ENCODE data around the gene DDX10. TPM values are rescaled to one million over a fixed set of nuclear protein-coding genes. Genes with fewer than 3 reads are reported as not detected.
"Not testable (repeated sequence)": the region's sequence is repeated elsewhere in the genome, so short reads cannot be mapped to it uniquely, and the experiment has no call there.

Gene DDX10
- polyA plus RNA-seq, 1 donor from 2014 or later, result 15.9 TPM

DNA sequence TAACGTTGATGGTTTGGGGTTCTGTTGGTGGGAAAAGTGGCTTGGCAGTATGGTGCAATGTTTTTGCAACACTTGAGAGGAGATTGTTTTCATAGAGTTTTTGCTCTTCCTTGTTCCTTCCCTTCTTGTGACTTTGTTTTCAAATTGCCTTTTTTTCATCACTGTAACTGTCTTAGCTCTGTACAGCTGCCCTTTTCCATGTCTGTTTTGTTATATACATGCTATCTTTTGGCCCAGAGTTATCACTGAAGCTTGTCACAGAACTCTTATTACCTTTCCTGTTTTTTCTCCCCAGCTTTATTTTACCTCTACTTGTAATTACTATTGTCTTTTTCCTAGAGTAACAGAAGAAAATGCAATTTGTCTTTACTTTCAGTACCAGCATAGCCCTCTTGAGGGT lies 154.1 kb downstream of the DDX10 start:
- Histone ChIP-seq H3K9me3 (ENCODE audit: low read length) (no peaks in the 10 kb centered on the region), H2AFZ (ENCODE audit: low read depth, low read length) (no peak overlapping the region), H3K9ac (ENCODE audit: low read length) (no peak overlapping the region), H3K9me2 (ENCODE audit: insufficient read depth, low read length) (no peaks in the 10 kb centered on the region), H3K4me3 (ENCODE audit: low read length) (no peak overlapping the region), H3F3A (ENCODE audit: insufficient read depth, low read length, poor library complexity, severe bottlenecking) (no peaks in the 10 kb centered on the region), H3K27ac (ENCODE audit: low read length) (no peak overlapping the region), H3K4me2 (ENCODE audit: low read length) (no peak overlapping the region), H3K79me2 (replicated peaks; ENCODE audit: insufficient read depth, low read length) (no peaks in the 10 kb centered on the region), H3K36me3 (ENCODE audit: insufficient read depth, low read length) (no peaks in the 10 kb centered on the region), H4K20me1 (ENCODE audit: insufficient read depth) (no peaks in the 10 kb centered on the region), H3K27me3 (ENCODE audit: insufficient read depth, low read depth, low read length) (no peaks in the 10 kb centered on the region)
- no peak for TF ChIP-seq TAF1 (IDR thresholded peaks at IDR 0.05; ENCODE audit: low read depth)

DNA sequence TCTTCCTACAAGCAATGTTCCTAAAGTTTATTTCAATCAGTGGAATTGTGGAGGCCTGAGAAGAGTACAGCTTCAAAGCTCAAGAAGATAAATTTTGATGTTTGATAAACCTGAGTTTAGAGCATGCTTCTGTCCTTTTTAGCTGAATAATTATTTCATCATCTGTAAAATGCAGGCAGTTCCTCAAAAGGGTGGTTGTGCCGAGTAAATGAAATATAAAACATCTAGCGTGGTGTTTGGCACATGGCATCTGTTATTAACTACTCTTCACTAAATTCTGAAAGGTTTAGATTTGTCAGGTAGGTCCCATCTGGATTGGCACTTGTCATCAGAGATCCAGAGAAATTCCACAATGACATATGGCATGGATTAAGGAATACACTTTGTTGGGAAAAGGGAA lies 155.1 kb downstream of the DDX10 start:
- Histone ChIP-seq H3F3A (ENCODE audit: insufficient read depth, low read length, poor library complexity, severe bottlenecking) (no peaks in the 10 kb centered on the region), H3K9ac (ENCODE audit: low read length) (no peak overlapping the region), H4K20me1 (ENCODE audit: insufficient read depth) (no peaks in the 10 kb centered on the region), H3K27ac (ENCODE audit: low read length) (no peak overlapping the region), H3K9me2 (ENCODE audit: insufficient read depth, low read length) (no peaks in the 10 kb centered on the region), H3K27me3 (ENCODE audit: insufficient read depth, low read depth, low read length) (no peaks in the 10 kb centered on the region), H3K9me3 (ENCODE audit: low read length) (no peaks in the 10 kb centered on the region), H3K79me2 (replicated peaks; ENCODE audit: insufficient read depth, low read length) (no peaks in the 10 kb centered on the region), H3K36me3 (ENCODE audit: insufficient read depth, low read length) (no peaks in the 10 kb centered on the region), H3K4me2 (ENCODE audit: low read length) (no peak overlapping the region), H3K4me3 (ENCODE audit: low read length) (no peak overlapping the region), H2AFZ (ENCODE audit: low read depth, low read length) (no peak overlapping the region)
- no peak for TF ChIP-seq EZH2 (IDR thresholded peaks at IDR 0.05; ENCODE audit: borderline replicate concordance, insufficient read depth, low read length, poor library complexity, severe bottlenecking)
- TF ChIP-seq, protein P1, sequence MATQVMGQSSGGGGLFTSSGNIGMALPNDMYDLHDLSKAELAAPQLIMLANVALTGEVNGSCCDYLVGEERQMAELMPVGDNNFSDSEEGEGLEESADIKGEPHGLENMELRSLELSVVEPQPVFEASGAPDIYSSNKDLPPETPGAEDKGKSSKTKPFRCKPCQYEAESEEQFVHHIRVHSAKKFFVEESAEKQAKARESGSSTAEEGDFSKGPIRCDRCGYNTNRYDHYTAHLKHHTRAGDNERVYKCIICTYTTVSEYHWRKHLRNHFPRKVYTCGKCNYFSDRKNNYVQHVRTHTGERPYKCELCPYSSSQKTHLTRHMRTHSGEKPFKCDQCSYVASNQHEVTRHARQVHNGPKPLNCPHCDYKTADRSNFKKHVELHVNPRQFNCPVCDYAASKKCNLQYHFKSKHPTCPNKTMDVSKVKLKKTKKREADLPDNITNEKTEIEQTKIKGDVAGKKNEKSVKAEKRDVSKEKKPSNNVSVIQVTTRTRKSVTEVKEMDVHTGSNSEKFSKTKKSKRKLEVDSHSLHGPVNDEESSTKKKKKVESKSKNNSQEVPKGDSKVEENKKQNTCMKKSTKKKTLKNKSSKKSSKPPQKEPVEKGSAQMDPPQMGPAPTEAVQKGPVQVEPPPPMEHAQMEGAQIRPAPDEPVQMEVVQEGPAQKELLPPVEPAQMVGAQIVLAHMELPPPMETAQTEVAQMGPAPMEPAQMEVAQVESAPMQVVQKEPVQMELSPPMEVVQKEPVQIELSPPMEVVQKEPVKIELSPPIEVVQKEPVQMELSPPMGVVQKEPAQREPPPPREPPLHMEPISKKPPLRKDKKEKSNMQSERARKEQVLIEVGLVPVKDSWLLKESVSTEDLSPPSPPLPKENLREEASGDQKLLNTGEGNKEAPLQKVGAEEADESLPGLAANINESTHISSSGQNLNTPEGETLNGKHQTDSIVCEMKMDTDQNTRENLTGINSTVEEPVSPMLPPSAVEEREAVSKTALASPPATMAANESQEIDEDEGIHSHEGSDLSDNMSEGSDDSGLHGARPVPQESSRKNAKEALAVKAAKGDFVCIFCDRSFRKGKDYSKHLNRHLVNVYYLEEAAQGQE (IDR thresholded peaks at IDR 0.05; ENCODE audit: borderline replicate concordance), result peak; percentile 59

DNA sequence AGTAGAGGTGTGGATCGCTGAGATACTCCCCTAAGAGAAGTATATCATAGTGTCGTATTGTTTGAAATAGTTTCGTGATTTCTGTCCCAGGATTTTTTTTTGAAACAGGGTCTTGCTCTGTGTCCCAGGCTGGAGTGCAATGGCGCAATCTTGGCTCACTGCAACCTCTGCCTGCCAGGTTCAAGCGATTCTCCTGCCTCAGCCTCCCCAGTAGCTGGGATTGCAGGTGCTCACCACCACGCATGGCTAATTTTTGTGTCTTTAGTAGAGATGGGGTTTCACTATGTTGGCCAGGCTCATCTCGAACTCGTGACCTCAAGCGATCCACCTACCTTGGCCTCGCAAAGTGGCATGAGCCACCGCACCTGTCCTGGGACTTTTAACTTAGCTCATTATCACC lies 159.1 kb downstream of the DDX10 start:
- not testable (repeated sequence) for H3K79me2 ChIP-seq (replicated peaks; ENCODE audit: insufficient read depth, low read length); H3K9me2 ChIP-seq (ENCODE audit: insufficient read depth, low read length); H3F3A ChIP-seq (ENCODE audit: insufficient read depth, low read length, poor library complexity, severe bottlenecking); H3K36me3 ChIP-seq (ENCODE audit: insufficient read depth, low read length); H3K4me3 ChIP-seq (ENCODE audit: low read length); H3K4me2 ChIP-seq (ENCODE audit: low read length); H2AFZ ChIP-seq (ENCODE audit: low read depth, low read length); H3K27ac ChIP-seq (ENCODE audit: low read length); H3K9ac ChIP-seq (ENCODE audit: low read length); H3K9me3 ChIP-seq (ENCODE audit: low read length); H4K20me1 ChIP-seq (ENCODE audit: insufficient read depth); H3K27me3 ChIP-seq (ENCODE audit: insufficient read depth, low read depth, low read length)

DNA sequence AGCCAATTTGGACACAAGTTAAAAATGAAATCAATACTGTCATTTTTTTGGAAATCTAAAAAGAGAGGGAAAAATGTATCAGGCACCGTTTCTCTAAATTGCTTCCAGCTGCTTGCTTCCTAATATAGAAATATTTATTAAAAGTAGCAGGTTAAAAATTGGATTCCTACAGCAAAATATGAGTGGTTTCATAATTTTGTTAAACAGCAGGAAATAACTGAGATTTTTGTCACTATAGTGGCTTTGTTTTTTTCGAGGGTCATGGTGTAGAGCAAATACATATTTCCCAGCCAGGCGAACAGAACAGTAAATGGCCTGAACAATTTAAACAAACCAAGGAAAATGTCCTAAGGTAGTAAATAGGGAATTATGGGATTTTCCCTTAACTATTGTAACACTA lies 159.7 kb downstream of the DDX10 start:
- Histone ChIP-seq H3K4me3 (ENCODE audit: low read length) (no peak overlapping the region), H3K9me3 (ENCODE audit: low read length) (no peaks in the 10 kb centered on the region), H3K9me2 (ENCODE audit: insufficient read depth, low read length) (no peaks in the 10 kb centered on the region), H2AFZ (ENCODE audit: low read depth, low read length) (no peak overlapping the region), H3K27me3 (ENCODE audit: insufficient read depth, low read depth, low read length) (no peaks in the 10 kb centered on the region), H3F3A (ENCODE audit: insufficient read depth, low read length, poor library complexity, severe bottlenecking) (no peaks in the 10 kb centered on the region), H3K79me2 (replicated peaks; ENCODE audit: insufficient read depth, low read length) (no peaks in the 10 kb centered on the region), H3K4me2 (ENCODE audit: low read length) (no peak overlapping the region), H3K36me3 (ENCODE audit: insufficient read depth, low read length) (no peaks in the 10 kb centered on the region), H3K27ac (ENCODE audit: low read length) (no peak overlapping the region), H4K20me1 (ENCODE audit: insufficient read depth) (no peaks in the 10 kb centered on the region), H3K9ac (ENCODE audit: low read length) (no peak overlapping the region)
- TF ChIP-seq TAF1 (IDR thresholded peaks at IDR 0.05; ENCODE audit: low read depth), result no peak
- no peak for TF ChIP-seq EZH2 (IDR thresholded peaks at IDR 0.05; ENCODE audit: borderline replicate concordance, insufficient read depth, low read length, poor library complexity, severe bottlenecking)
- TF ChIP-seq, protein P1 (IDR thresholded peaks at IDR 0.05; ENCODE audit: borderline replicate concordance), result no peak
- TF ChIP-seq EP300 (conservative IDR thresholded peaks at IDR 0.05; ENCODE audit: poor library complexity, severe bottlenecking), result no peak
- TF ChIP-seq SMC3 (conservative IDR thresholded peaks at IDR 0.05; ENCODE audit: poor library complexity), result no peak
- TF ChIP-seq MXI1 (conservative IDR thresholded peaks at IDR 0.05; ENCODE audit: poor library complexity, severe bottlenecking), result no peak
- TF ChIP-seq, protein P2, sequence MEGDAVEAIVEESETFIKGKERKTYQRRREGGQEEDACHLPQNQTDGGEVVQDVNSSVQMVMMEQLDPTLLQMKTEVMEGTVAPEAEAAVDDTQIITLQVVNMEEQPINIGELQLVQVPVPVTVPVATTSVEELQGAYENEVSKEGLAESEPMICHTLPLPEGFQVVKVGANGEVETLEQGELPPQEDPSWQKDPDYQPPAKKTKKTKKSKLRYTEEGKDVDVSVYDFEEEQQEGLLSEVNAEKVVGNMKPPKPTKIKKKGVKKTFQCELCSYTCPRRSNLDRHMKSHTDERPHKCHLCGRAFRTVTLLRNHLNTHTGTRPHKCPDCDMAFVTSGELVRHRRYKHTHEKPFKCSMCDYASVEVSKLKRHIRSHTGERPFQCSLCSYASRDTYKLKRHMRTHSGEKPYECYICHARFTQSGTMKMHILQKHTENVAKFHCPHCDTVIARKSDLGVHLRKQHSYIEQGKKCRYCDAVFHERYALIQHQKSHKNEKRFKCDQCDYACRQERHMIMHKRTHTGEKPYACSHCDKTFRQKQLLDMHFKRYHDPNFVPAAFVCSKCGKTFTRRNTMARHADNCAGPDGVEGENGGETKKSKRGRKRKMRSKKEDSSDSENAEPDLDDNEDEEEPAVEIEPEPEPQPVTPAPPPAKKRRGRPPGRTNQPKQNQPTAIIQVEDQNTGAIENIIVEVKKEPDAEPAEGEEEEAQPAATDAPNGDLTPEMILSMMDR (IDR thresholded peaks at IDR 0.05; ENCODE audit: poor library complexity, severe bottlenecking), result no peak
